GM11168 (cell line): Measurements from ENCODE around the gene INO80B.
"Not testable (repeated sequence)": the region's sequence is repeated elsewhere in the genome, so short reads cannot be mapped to it uniquely, and the experiment has no call there.

ENCODE experiments used
- in situ Hi-C: fragments of 300-500 bp; cut with MboI; formaldehyde crosslinking; loops from one replicate; pipeline ENCODE4 v1.12.0; 2022; ENCODE audit warnings: low sequenced_read_pairs; ENCODE audit not compliant: unreplicated experiment

INO80B gene

GRCh38 chr2:74424995-74425406, 29.9 kb upstream of the INO80B start:
- in situ Hi-C loops = no loop called here

- in situ Hi-C loops = no loop called here
Measured at GRCh38 chr2:74425523-74425922, 29.4 kb upstream of the INO80B start.

GRCh38 chr2:74426181-74426758, 28.6 kb upstream of the INO80B start:
- in situ Hi-C loops = no loop called here

- in situ Hi-C loops = no loop called here
Measured at GRCh38 chr2:74427551-74427950, 27.3 kb upstream of the INO80B start.

GRCh38 chr2:74428675-74429074, 26.2 kb upstream of the INO80B start:
- in situ Hi-C loops = no loop called here

GRCh38 chr2:74429487-74430451, 25.1 kb upstream of the INO80B start:
- in situ Hi-C loops = no loop called here

- in situ Hi-C loops = no loop called here
Measured at GRCh38 chr2:74430502-74430901, 24.4 kb upstream of the INO80B start.

GRCh38 chr2:74436111-74436805, 18.6 kb upstream of the INO80B start:
- in situ Hi-C loops = no loop called here

GRCh38 chr2:74436848-74437695, 17.8 kb upstream of the INO80B start:
- in situ Hi-C loops = no loop called here

GRCh38 chr2:74438248-74438647, 16.6 kb upstream of the INO80B start:
- in situ Hi-C loops = no loop called here

- in situ Hi-C loops = no loop called here
Measured at GRCh38 chr2:74439373-74439772, 15.5 kb upstream of the INO80B start.

- in situ Hi-C loops = no loop called here
Measured at GRCh38 chr2:74439803-74440377, 15.0 kb upstream of the INO80B start.

- in situ Hi-C loops = no loop called here
Measured at GRCh38 chr2:74440378-74441169, 14.3 kb upstream of the INO80B start.

- in situ Hi-C loops = no loop called here
Measured at GRCh38 chr2:74441170-74441689, 13.7 kb upstream of the INO80B start.

GRCh38 chr2:74441690-74442482, 13.0 kb upstream of the INO80B start, which contains the start of gene RTKN:
TSS of gene RTKN (minus strand) at chr2:74441937. CDS start at chr2:74441816, 121 bp downstream.
- in situ Hi-C loops = no loop called here

- in situ Hi-C loops = not testable (repeated sequence)
Measured at GRCh38 chr2:74442483-74443297, 12.2 kb upstream of the INO80B start.
